Stimulated activated CD4-positive, alpha-beta T cell treated with anti-CD3 and anti-CD28 coated beads, Interleukin-15, amount 100 ng/mL, for 1 hour (primary cell): ENCODE data around the gene ETHE1.
"Not testable (repeated sequence)": the region's sequence is repeated elsewhere in the genome, so short reads cannot be mapped to it uniquely, and the experiment has no call there.

Source experiments
- DNase-seq, 2 donors: peaks; one replicate each; pipeline ENCODE4 v3.0.0-alpha.2; 2020; ENCODE audit warnings: low read depth in 1 of 2, low spot score in 1 of 2

ETHE1 gene

DNA sequence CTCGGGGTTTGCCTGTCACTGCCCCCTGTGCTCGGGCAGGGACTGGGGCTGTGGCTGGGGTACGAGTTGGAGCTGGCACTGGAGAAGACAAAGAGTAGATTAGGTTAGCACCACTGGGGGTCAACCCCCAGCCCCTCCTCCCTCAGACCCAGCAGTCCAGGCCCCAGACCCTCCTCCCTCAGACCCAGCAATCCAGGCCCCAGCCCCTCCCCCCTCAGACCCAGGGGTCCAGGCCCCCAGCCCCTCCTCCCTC is 25.1 kb upstream of the ETHE1 start:
- no peak for DNase-seq

DNA sequence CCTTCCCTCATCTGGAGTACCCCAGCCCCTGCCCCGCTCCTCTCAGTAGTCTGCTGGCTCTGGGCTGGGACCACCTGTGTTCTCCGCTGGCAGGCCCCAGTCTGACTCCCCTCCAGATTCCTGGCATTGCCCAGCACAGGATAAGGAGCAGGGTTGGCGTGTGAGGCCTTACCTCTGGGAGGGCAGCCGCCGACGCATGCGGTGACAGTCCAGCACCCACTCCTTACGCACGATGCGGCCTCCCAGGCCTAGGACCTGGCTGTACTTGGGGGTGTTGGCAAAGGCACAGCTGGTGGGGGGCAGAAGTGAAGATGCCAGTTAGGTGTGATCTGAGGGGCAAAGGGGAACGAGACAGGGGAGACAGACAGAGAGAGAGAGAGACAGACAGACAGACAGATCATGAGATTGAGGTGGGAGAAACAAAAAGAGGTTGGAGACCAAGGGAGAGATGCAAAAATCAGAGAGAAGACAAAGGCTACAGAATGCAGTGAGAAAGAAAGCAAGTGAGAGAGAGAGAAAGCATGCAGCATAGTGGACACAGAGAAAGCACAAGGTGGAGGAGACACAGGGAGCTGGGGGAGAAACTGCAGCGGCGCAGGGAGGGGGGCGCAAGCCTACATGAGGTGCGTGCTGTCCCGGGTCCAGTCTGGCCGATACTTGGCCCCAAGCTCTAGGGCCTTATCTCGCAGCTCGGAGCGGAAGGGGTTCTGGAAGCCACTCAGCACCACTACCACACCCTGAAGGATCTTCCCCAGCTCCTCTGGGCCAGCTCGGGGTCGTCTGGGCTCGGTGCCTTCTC is 24.6 kb upstream of the ETHE1 start:
- no peak for DNase-seq

- DNase-seq: no peak
Measured at GRCh38 chr19:43548706-43549105, 21.7 kb upstream of the ETHE1 start.

DNA sequence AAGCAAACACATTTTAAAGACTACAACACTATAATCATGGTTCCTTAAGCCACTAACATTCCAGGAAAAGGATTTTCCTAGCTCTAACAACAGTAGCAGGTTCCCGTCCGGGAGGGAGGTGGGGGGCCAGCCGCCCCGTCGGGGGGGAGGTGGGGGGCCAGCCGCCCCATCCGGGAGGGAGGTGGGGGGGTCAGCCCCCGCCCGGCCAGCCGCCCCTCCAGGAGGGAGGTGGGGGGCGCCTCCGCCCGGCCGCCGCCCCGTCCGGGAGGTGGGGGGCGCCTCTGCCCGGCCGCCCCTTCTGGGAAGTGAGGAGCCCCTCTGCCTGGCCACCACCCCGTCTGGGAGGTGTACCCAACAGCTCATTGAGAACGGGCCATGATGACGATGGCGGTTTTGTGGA is 20.9 kb upstream of the ETHE1 start:
- DNase-seq: not testable (repeated sequence)

DNA sequence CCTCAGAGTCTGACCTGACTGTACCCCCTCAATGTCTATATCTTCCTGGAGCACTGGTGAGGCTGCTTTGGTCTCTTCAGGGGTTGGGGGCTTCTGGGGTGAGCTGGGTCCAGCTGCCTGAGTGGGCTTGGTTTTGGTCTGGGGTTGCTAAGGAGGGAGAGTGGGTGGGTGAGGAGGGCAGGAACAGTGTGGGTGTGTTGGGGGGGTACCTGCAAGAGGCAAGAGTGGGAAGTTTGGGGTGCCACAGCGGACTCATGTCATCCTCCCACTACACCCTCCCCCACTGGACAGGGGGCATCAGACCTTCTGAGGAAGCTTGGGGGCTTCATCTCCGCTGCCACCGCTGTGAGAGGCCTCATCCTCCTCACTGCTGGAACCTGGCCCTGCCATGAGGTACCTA is 19.6 kb upstream of the ETHE1 start:
- no peak for DNase-seq

- no peak for DNase-seq
Measured at GRCh38 chr19:43545981-43546380, 19.0 kb upstream of the ETHE1 start.

DNA sequence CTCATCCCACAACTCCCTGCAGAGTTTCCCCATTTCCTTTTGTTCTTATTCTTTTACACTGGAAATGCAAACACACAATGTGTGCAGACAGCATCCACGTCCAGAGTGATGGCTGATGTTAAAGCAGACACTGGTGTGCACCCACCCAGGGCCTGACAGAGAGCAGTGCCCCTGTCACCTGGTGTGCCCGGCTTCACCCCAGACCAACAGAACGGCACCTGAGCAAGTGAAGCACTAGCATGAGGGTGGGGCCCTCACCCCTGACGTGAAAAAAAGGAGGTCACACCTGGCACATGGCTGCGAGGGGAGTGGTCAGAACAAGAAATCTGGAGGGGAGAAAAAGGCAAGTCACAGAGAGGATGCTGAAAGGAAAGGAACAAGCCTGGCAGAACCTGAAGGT is 18.3 kb upstream of the ETHE1 start:
- DNase-seq: no peak

DNA sequence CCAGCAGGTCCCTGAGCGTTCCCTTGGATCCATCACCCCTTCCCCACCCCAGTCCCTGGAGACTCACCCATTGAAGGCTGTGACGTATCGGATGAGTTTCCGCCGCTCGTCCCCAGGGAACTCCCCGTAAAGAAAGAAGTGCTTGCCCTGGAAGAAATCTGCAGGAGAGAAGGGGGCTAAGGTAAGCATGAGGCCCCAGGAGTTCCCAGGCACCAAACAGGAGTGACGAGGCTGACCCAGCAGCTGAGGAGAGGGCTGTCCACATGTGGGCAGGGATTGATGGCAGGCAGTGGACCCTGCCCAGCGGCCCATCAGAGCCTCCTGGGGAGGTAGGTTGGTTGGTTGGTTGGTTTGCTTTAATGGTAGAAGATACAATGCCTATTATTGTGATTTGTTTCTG is 17.1 kb upstream of the ETHE1 start:
- DNase-seq: no peak

GRCh38 chr19:43541920-43542650 is 15.1 kb upstream of the ETHE1 start:
- DNase-seq: no peak

DNA sequence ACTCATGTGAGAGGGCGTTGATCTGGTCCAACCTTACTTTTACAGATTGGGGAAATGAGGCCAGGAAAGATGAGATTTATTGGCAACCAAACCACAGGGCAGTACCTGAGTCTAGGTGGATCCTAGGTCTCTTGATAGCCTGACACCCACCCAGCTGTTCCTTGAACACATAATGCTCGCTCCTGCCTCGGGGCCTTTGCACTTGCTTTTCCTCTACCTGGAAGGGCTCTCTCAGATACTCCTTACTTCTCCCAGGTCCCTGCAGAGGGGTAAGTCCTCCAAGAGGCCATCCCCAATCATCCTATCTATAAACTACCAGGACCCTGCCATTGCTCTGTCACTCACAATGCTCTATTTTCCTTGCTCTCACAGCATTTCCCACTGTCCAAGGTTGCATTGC is 13.4 kb upstream of the ETHE1 start:
- DNase-seq: no peak

- no peak for DNase-seq
Measured at GRCh38 chr19:43538922-43539321, 11.9 kb upstream of the ETHE1 start.

DNA sequence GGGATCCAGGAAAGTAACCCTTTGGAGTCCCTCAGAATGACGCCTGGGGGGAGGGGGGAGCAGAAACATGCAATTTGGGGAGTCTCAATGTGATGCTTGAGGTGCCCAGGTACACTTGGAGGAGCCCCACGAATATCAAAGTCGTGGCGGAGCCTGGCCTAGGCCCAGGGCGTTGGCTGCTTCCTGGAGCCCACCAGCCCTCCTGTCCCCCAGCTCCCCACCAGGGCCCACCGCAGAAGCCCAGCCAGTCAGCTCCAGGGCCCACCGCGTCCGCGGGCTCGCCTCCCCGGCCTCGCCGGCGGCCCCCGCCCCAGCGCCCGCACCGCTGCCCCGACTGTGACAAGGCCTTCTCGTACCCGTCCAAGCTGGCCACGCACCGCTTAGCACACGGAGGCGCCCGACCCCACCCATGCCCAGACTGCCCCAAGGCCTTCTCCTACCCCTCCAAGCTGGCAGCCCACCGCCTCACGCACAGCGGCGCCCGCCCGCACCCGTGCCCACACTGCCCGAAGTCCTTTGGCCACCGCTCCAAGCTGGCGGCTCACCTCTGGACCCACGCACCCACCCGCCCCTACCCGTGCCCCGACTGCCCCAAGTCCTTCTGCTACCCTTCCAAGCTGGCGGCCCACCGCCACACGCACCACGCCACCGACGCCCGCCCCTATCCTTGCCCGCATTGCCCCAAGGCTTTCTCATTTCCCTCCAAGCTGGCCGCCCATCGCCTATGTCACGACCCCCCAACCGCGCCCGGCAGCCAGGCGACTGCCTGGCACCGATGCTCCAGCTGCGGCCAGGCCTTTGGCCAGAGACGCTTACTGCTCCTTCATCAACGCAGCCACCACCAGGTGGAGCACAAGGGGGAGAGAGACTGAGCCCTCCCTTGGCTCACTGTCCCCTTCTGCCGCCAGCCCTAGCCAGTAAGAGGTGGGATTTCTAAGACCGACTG is 8.1 kb upstream of the ETHE1 start:
- DNase-seq: no peak

- DNase-seq: no peak
Measured at GRCh38 chr19:43534305-43534815, 7.4 kb upstream of the ETHE1 start.

DNA sequence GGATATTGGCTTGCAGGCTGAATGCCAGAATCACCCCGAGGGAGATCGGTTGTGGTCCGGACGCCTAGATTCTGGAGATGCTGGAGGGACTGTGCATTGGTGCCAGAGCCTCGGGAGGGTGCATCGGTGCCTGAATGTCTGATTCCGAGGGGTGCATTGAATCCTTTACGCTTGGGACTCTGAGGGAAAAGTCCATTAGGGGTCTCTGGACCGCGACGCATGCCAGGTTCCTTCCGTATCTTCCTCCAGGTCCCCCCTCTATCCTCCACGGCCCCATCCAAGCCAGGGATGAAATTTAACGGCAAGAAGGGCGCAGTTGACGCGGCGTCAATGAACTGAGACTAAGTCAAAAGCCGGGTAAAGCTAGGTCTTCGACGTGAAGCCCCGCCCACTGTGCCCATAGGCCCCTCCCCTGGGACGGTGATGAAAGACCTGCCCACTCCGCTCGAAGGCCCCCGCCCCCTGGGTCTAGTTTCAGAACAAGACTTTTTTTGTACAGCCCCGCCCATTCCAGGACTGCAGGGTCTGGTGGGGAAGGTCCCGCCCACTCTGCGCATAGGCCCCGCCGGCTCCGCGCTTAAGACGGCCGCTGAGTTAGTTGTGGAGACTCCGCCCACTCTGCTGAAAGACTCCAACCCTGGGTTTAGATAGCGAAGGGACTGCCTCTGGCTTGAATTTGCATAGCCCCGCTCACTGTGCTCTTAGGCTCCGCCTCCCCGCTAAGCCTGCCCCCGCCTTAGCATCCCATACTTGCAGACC is 6.7 kb upstream of the ETHE1 start:
- peak; percentile 77 to 84 for DNase-seq

- peak; percentile 56 to 77 for DNase-seq
Measured at GRCh38 chr19:43532962-43533545, 6.1 kb upstream of the ETHE1 start, which contains the start of gene ZNF575. Gene ZNF575, plus strand, starts transcription at chr19:43533188. Its CDS starts 1,235 bp downstream, at chr19:43534423.

DNA sequence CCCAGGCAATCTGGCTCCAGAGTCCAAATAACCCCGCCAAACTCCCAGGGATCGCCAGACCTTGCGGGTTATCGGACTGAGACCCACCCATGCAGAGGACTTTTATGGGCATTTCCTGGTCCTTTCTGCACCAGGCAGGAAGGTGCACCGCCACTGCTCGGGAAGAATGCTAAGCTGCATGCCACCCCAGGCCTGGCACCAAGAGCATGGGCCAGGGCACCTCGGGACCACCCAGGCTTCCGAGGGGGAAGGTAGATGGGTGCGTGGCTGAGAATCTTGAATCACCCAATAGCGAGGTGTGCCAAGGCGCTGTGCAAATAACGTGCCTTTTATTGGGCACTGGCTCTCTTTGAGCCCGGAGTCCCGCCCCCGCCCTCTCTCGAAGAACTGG is 5.6 kb upstream of the ETHE1 start:
- no peak for DNase-seq

GRCh38 chr19:43527860-43528622 is 1.0 kb upstream of the ETHE1 start:
- DNase-seq: no peak

GRCh38 chr19:43525836-43526771 is 897 bp downstream of the ETHE1 start:
- no peak for DNase-seq
